Measurements from ENCODE around the gene FAM174B.

DNA sequence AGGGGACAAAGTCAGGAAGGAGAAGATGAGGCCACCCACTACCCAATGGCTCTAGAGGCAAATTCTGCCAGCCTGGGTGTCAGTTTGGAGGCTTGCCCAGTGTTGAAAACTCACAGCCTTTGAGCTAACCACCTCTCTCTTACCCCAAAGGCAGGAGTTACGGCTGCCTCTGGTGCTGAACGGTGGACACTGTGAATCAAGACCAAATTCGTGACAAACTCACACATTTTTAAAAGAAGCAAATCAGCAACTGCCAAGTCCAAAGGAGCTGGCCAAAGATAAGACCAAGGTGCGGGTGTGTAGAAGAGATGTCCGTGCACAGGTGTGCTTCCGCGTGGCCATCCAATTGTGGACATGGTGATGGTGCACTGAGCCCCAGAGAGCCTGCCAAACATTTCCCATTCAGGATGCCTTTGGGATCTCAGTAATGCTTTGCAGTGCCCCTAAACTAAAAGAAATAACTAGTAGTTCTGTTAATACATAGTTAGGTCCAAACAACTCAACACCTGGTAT is 74.6 kb downstream of the FAM174B start:
- TF ChIP-seq POLR2A (IDR thresholded peaks at IDR 0.05) = no peak
- TF ChIP-seq, protein P1, sequence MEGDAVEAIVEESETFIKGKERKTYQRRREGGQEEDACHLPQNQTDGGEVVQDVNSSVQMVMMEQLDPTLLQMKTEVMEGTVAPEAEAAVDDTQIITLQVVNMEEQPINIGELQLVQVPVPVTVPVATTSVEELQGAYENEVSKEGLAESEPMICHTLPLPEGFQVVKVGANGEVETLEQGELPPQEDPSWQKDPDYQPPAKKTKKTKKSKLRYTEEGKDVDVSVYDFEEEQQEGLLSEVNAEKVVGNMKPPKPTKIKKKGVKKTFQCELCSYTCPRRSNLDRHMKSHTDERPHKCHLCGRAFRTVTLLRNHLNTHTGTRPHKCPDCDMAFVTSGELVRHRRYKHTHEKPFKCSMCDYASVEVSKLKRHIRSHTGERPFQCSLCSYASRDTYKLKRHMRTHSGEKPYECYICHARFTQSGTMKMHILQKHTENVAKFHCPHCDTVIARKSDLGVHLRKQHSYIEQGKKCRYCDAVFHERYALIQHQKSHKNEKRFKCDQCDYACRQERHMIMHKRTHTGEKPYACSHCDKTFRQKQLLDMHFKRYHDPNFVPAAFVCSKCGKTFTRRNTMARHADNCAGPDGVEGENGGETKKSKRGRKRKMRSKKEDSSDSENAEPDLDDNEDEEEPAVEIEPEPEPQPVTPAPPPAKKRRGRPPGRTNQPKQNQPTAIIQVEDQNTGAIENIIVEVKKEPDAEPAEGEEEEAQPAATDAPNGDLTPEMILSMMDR (IDR thresholded peaks at IDR 0.05) = no peak

Data from thyroid gland (tissue), 4 donors.